Cardiac septum (tissue), 1 donor: ENCODE results near the gene DDAH1. TPM values are rescaled to one million over a fixed set of nuclear protein-coding genes. Genes with fewer than 3 reads are reported as not detected.
"Not testable (repeated sequence)": the region's sequence is repeated elsewhere in the genome, so short reads cannot be mapped to it uniquely, and the experiment has no call there.

Experiments
- DNase-seq: peaks from one replicate; pipeline ENCODE4 v3.0.0-alpha.2; 2020; ENCODE audit warnings: low spot score
- intact Hi-C: fragments of 100-400 bp; cut with DNase I; formaldehyde crosslinking; loops from one replicate; pipeline ENCODE4 v1.14.0; 2022
- total RNA-seq: library from RNA; stranded (reverse); fragmentation: NEBNext Ultra II Directional; extraction: Animal tissue kit (Norgen Biotek cat#: 25700); gene quantifications from one replicate; pipeline ENCODE4 v1.2.1, GENCODE V29; 2021
- donor health status: DM: no; HTN: no; CAD: no.

The DDAH1 gene
- total RNA-seq, 1 donor from 2014 or later, result 58.1 TPM

DNA sequence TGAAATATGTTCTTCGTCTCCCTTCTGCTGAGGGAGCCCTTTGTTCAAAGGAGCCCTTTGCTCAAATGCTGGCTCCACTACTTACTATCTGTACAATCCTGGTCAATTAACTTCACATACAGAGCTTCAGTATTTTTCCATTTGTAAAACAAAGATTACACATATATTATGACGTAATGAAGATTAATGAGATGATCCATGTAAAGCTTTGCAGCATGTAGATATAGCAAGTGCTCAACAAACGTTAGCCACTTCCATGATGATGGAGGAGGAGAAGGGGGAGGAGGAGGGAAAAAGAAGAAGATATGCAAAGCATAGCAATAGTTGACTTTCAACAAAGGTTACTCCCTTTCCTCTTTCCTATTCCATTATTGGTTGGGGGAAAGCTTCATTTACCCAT lies 10.1 kb upstream of the DDAH1 start:
- intact Hi-C loops, result no loop called here

DNA sequence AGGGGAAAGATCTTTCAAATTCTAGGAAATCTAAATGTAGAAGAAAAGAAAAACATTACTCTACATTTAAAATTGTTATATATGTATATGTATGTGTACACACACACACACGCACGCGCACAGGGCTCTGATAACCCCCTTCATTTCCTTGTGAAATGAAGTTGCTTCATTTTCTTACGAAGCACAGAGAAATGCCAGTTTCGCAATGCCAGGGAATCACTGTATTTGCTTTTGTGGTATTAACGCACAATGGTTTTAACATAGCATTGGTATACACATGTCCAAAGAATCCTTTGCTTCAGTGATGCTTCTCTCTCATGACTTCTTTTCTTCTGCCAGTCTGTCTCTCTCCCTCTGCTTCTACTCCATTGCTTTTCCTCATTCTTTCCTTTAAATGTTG lies 8.4 kb upstream of the DDAH1 start:
- DNase-seq, result no peak
- intact Hi-C loops, result no loop called here

More for the DNA sequence above, 10.1 kb upstream of the DDAH1 start:
- DNase-seq, result no peak

DNA sequence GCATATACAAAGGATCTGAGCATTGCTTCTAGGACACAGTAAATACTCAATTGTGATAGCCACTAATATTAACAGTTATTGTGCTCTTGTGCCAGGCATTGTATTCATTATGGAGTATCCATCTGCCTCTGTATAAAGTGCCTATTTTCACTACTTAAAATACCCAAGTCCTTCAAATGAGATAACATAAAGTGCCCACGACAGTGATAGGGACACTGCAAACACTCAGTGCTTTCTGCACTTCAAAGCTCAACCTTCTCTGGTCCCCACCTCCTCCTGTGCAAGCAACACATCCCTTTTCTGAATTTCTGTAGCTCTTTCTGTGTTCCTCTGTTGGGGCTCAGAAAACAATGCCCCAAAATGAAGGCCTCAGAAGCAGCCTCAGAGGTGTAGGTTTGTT lies 6.6 kb upstream of the DDAH1 start:
- intact Hi-C loops, result no loop called here
- no peak for DNase-seq

DNA sequence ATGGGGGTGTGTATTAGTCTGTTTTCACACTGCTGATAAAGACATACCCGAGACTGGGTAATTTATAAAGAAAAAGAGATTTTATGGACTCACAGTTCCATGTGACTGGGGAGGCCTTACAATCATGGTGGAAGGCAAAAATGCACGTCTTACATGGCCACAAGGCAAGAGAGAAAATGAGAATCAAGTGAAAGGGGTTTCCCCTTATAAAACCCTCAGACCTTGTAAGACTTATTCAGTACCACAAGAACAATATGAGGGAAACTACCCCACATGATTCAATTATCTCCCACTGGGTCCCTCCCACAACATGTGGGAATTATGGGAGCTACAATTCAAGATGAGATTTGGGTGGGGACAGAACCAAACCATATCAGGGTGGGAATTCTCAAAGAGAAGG lies 5.2 kb upstream of the DDAH1 start:
- intact Hi-C loops, result not testable (repeated sequence)

DNA sequence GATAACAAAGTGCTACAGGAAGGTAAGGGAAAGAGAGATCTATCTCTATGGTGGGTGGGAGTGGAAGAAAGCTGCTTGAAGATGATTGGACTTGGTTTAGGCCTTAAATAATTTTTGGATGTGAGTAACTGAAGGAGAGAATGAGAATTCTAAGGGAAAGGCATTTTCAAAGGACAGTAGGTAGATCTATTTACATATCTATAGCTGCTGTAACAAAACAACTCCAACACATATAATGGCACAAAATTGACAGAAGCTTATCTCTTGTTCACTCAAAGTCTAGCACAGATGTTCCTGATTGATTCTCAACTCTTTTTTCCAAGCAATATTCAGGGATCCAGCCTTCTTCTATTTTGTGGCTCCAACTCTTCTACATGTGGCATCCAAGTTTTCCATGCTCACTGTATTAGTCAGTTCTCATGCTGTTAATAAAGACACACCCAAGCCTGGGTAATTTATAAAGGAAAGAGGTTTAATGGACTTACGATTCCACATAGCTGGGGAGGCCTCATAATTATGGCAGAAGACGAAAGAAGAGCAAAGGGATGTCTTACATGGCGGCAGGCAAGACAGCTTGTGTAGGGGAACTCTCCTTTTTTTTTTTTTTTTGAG lies 3.1 kb upstream of the DDAH1 start:
- intact Hi-C loops, result no loop called here
- no peak for DNase-seq

More for the DNA sequence above, 5.2 kb upstream of the DDAH1 start:
- DNase-seq, result not testable (repeated sequence)

DNA sequence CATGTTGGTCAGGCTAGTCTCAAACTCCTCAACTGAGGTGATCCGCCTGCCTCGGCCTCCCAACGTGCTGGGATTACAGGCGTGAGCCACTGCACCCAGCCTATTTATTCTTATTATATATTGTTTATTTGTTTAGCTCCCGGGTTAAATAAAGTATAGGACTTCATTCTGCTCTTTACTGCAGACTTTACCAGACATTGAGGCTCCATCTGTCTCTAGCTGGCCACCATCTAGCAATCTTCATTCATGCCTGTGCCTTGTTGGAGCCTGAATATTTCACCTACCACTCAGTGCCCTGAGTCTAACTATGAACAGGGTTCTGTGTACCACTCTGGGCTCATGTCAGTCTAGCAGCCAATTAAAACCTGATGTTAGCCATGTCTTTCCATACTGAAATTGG lies 2.1 kb upstream of the DDAH1 start:
- DNase-seq, result no peak
- intact Hi-C loops, result no loop called here

DNA sequence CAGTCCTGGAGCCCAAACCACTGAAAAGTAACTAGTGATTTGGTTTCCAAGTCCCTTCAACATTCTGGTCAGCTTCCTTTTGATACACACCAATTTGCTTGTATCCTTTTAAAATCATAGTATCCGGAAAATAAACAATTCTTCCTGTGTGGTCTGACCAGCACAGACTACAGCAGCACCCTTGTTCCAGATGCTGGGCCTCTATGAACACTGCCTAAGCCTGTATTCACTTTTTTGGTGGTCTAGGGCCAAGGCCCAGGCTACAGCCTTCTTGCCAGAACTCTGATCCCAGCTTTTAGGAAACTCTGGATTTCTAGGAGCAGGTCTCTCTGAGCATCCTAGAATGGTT lies 801 bp upstream of the DDAH1 start:
- no peak for DNase-seq
- intact Hi-C loops, result loop anchor here (1.0 kb wide), 1 partner anchor 115 kb away; the partner anchor contains the start of gene CCN1

DNA sequence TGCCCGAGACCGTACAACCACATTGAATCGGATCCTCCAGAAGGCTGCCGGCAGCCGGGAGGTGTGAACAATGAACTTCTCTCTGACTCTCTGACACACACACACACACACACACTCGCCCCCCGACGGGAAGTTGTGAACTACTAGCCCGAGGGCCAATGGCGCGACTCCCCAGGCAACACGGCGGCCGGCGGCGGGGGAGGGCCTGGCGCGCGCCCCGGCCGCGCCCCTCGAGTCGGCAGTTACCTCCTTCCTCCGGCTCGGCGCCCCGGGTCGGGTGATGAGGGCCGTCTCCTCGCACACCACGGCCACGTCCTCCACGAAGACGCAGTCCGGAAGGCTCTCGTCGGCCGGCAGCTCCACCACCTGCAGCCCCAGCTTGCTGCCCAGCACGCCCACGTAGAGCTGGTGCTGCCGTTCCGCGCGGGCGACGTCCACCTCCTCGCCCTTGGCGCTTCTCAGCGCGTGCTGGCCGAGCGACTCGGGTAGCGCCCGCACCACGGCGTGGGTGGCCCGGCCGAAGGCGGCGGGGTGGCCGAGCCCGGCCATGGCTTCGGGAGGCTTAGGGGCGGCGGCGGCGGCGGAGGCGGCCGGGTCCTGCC lies 361 bp downstream of the DDAH1 start:
- intact Hi-C loops, result loop anchor here (1.0 to 5.0 kb wide), 2 partner anchors 116 to 157 kb away; partner anchors contain the start of gene CCN1
- DNase-seq, result peak; percentile 84

DNA sequence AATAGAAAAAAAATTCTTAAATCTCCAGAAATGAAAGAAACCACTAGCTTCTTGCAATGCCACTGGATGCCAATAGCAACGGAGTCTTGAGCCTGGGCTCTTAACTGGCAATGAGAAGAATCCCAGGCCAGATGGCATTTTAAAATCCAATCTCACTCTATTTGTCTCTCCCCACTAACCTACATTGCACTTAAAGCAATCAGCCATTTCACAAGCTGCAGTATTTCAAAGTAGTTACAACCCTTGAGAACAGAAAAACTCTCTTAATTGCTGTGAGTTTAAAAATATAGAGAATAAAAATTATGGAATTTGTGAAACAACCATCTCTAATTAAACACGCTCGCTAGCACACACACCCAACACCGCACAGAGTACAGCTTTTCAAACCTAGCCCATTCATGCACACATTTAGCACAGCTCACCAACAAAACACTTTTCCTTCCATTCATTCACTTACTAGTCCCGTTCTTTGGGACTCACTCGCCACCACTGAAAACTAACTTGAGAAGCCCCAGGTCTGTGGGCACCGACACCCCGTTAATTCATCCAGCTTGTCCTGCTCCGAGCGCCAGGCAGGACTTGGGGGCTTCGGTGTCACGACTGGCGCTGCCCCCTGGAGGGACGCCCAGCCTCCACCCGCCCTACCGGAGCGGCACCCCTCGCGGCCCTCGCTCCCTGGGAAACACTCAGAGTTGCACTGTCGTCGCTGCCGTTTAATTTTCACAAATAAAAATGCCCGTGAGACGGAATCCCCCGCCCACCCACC lies 1.0 kb downstream of the DDAH1 start:
- intact Hi-C loops, result loop anchor here (5.0 kb wide), 1 partner anchor 157 kb away; no protein-coding TSS in a partner anchor
- DNase-seq, result peak; percentile 78

DNA sequence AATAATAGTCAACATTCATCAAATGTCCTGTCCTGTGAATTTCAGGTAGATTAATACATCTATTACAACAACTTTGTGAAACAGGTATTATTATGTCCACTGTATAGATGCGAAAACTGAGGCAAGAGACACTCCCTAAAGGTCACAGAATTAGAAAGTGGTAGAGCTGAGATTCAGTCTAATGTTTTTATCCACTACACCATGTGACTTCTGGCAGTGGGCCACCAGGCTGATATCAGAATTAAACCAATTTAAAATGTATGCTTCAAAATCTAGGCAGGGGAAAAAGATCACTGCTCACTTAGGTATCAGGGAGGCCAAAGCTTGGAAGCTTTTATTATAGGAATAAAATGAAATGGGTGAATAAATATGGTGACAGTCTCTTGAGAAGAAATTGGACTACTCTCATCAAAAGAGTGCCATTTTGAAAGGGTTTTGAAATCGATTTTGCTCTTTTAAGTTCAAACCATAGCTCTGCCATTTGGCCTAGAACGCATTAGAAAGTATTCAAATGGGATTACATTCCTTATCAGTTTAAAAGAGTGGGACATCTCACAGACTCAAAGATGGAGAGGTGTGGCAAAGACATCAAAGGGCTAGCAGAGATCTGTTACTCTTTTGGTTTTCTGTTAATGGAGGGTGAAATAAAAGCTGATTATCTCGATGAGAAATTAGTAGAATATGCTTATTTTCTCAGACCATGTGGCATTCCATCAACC lies 1.9 kb downstream of the DDAH1 start:
- intact Hi-C loops, result loop anchor here (5.0 kb wide), 1 partner anchor 156 kb away; no protein-coding TSS in a partner anchor
- no peak for DNase-seq

DNA sequence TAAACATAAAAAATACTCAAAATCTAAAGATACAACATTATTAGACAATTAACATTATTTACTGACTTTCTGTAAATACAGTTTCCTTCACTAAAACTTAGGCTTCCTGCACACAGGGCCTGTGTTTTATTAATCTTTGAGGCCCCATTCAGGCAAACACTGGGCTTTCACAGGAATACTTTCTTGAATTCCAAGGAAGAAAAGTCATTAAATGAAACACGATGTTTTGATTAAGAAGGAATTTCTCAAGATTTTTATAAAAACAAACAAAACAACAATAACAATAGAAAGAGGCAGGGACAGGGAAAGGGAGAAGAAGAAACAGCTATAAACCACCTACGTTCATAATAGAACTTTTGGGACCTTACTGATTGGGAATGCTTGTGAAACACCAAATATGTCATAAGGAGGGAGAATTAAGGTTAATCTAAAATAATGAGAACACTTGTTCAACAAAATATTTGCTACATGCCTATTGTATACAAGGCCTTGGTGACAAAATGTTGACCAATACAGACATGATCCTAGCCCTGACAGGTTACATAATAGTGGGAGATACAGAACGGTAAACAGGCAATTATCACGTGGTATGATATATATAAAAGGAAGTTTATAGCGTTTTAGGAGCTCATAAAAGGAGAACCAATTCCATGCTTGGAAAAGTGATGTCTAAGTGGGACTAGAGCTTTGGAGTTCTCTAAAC lies 3.6 kb downstream of the DDAH1 start:
- intact Hi-C loops, result loop anchor here (5.0 kb wide), 1 partner anchor 154 kb away; no protein-coding TSS in a partner anchor
- no peak for DNase-seq

DNA sequence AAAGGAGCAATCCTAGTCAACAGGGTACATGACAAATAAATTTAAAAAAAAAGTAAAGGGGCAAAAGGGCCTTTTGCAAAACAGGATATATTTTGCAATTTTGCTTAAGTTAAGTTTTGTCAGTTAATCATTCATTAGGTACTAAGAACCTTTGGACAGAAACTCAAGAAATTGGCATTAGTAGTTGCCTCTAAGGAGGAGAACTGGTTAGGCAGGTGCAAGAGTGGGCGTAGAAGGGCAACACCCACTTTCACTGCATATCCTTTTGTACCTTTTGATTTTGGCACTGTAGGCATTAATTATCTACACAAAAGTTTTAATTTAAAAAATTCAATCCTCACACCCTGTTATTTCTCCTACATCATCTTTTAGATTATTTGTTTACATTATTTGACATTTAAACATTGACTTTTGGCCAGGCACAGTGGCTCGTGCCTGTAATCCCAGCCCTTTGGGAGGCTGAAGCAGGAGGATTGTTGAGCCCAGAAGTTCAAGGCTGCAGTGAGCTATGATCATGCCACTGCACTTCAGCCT lies 4.3 kb downstream of the DDAH1 start:
- no peak for DNase-seq
- intact Hi-C loops, result loop anchor here (5.0 kb wide), 1 partner anchor 153 kb away; no protein-coding TSS in a partner anchor

DNA sequence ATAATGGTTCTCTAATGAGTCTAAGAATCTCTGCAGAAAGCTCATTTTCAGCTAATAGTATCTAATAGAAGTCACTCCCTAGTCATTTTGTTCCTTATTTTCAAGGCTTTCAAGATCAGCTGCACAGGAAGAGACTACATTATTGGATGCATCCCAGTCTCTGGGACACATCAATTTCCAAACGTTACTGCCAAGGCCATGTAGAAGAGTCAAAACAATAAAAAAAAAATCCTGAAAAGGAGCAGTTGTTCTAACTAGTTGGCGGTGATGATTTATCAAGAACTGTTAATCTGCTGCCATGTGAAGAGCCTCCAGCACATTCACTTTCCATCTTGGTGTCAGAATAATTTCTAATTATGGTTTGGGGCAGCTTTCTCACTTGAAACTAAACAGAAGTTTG lies 5.7 kb downstream of the DDAH1 start:
- DNase-seq, result no peak
- intact Hi-C loops, result no loop called here

DNA sequence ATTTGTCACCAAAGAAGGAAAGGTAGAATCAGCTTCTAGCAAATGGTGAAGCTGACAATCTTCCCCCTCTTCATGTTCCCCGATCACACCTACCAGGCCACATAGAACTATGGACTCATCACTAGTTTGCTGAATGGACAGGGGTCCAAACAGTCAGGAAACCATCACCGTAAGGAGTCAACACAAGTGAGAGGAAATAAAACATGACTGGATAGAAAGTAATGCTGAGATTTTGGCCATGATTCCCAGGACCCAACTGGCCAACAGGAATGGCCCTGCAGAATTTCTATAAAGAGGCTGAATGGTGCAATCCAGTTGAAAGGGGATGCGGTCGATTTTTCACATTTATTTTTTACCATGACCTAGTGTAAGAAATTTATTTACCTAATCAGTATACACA lies 10.7 kb downstream of the DDAH1 start:
- intact Hi-C loops, result no loop called here
- DNase-seq, result no peak

DNA sequence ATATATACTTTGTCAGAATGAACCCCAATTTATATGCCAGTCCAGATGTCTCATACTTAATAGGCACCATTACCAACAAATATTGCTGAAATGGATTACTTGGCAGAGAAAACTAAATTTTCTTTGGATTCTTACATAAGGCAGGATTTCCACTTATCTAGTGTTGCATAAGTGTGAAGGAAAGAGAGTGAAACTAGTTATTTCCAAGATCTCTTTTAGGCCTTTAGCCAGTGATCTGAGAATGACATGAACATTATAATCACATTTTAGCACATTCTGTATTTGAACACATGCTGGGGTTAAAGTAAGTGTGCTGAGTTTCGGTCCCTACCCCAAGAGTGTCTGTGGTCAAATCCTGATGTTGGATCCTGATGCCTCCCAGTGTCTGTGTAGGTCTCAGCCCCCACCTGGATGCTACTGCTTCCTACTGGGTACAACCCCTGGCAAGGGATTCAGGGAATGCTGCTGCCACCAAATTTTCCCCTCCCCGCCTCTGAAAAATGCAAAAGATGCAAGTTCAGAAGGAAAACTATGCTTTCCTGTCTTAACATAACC lies 11.2 kb downstream of the DDAH1 start:
- intact Hi-C loops, result no loop called here

DNA sequence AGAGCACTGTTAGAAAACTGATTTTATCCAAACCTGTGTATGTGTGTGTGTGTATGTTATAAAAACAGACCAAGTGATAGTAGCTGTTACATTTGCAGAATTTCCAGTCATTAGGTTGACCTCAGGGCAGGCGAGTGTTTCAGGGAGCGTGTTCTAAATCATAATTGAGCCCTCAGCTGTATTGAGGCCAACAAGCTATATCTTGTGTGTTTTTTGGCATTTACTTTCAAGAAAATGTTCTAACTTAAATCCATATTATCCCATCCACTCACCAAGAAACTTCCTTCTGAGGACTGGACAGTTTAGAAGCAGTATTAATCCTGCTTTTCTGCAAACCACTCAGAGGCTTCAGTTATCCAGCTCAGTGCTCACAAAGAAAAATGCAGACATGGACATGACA lies 12.0 kb downstream of the DDAH1 start:
- intact Hi-C loops, result no loop called here
- no peak for DNase-seq

More for the DNA sequence above, 11.2 kb downstream of the DDAH1 start:
- no peak for DNase-seq

DNA sequence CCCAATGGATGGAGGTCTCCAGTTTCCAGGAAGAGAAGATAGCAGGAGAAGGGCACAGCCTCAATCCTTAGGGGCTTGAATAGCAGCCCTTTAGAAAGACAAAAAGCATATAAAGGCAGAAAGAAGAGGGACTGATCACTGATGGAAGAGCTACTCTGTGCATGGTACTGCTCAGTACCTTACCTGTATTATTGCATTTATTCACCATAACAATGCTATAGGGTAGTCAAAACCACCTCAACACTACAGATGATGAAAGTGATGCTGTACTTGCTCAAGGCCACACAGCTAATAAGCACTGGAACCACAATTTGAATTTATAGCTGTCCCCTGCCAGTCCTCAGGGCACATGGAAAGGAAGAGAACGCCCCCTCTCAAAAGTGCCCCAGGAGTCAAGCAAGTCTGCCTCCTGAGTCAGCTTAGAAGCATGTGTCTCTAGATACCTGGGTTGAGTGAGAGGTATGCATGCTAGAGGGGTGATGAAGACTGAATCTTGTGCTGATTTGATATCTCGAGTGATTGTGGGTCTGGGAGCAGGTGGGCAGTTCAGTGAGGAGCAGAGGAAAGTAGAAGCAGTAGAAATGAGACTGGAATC lies 13.6 kb downstream of the DDAH1 start:
- DNase-seq, result no peak
- intact Hi-C loops, result no loop called here

DNA sequence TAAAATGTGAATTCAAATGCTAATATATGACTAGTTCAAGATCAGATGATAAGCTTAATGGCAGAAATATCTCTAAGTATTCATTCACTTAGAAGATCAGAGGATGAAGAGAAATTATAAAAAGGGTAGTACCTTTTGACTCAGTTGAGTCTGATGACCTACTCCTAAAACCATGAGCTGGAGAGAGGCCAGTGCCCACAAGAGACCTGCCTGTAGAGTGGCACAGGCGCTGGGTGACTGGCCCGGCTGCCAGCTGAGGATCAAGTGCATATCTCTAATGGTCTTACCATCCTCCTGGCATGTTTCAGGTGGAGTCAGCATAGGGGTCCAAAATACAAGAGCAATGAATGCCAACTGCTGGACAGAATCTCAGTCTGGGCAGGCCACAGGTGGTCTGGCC lies 14.1 kb downstream of the DDAH1 start:
- DNase-seq, result no peak
- intact Hi-C loops, result no loop called here
